PC-3 (cell line): ENCODE data around the gene SLC2A14.
"Not testable (repeated sequence)": the region's sequence is repeated elsewhere in the genome, so short reads cannot be mapped to it uniquely, and the experiment has no call there.

Experiments used
- EZH2 ChIP-seq: fragments of 300-600 bp; sonication (generic); IDR thresholded peaks from one replicate; pipeline ENCODE4 v1.6.1; 2017; ENCODE audit warnings: antibody characterized with exemption, mild to moderate bottlenecking, low read length; ENCODE audit not compliant: unreplicated experiment
- TF ChIP-seq, protein P1 (sequence below): fragments of 300-600 bp; sonication (generic); conservative IDR thresholded peaks from 2 replicates; pipeline ENCODE4 v1.5.1; 2017; ENCODE audit warnings: antibody characterized with exemption, low read depth, mild to moderate bottlenecking, low read length

DNA sequence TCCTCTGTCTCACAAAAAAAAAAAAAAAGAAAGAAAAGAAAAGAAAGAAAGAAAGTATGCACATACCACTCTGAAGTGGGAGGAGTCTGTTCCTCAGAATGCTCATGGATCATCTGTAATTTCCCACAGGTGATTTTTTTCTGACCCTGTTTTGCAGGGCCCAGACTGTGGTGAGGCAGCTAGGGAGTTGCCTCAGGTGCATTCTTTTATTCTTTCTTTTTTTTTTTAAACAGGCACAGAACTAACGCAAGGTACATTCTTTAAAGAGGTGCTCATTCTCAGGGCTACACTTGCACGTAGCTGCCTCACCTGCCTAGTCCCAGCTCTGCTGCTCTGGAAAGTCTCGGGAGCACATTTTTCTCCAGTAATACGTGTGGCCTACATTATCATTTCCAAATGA, 47.0 kb downstream of the SLC2A14 start:
- TF ChIP-seq, protein P1, sequence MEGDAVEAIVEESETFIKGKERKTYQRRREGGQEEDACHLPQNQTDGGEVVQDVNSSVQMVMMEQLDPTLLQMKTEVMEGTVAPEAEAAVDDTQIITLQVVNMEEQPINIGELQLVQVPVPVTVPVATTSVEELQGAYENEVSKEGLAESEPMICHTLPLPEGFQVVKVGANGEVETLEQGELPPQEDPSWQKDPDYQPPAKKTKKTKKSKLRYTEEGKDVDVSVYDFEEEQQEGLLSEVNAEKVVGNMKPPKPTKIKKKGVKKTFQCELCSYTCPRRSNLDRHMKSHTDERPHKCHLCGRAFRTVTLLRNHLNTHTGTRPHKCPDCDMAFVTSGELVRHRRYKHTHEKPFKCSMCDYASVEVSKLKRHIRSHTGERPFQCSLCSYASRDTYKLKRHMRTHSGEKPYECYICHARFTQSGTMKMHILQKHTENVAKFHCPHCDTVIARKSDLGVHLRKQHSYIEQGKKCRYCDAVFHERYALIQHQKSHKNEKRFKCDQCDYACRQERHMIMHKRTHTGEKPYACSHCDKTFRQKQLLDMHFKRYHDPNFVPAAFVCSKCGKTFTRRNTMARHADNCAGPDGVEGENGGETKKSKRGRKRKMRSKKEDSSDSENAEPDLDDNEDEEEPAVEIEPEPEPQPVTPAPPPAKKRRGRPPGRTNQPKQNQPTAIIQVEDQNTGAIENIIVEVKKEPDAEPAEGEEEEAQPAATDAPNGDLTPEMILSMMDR, result not testable (repeated sequence)
- TF ChIP-seq EZH2, result not testable (repeated sequence)
